Suprapubic skin (tissue), 3 donors: ENCODE results near the gene EML3.

Source experiments
- POLR2A ChIP-seq, 2 donors: fragments of 450-650 bp; IDR thresholded peaks; one replicate each; pipeline ENCODE4 v1.6.1; 2017; ENCODE audit warnings: antibody characterized with exemption in 2 of 2, mild to moderate bottlenecking in 2 of 2, moderate library complexity in 2 of 2
- TF ChIP-seq, protein P1 (sequence below), 2 donors: fragments of 200-600 bp in 1 of 2; fragments of 450-650 bp in 1 of 2; sonication (generic) in 1 of 2; IDR thresholded peaks; one replicate each; pipeline ENCODE4 v1.5.1; 2016 to 2019; ENCODE audit warnings: antibody characterized with exemption in 2 of 2, mild to moderate bottlenecking in 1 of 2, moderate library complexity in 1 of 2

DNA sequence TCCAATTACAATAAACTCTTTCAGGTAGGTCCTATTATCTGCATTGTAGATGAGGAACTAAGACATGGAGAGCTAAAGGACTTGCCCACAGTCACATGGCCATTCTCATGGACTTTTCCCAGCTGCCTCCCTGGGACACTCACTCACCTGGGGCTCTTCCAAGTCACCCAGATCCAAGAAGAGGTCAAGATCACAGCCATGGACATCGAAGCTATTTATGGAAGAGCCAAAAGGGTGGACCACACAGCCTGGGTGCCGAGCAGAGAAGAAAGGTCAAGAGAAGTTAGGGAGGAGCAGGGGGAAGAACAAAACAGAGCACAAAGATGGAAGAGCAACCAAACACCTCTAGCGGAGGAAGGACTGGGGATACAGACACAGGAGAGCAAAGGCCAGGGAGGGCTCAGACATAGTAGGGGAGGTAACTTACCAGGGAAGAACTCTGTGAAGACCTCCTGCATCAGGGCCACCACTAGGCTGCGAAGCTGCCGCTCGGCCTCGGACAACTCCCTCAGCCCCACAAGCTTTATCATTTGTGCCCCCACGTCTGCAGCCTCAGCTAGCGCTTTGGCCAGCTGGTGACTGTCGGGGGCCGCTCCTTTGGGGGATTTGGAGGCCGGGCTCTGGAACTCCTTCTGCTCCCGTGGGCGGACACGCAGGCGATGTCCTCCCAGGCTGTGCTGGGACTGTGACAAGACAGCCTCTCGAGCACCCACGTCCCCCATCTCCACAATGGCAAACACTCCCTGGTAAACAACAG lies 31.4 kb downstream of the EML3 start:
- TF ChIP-seq, protein P1, sequence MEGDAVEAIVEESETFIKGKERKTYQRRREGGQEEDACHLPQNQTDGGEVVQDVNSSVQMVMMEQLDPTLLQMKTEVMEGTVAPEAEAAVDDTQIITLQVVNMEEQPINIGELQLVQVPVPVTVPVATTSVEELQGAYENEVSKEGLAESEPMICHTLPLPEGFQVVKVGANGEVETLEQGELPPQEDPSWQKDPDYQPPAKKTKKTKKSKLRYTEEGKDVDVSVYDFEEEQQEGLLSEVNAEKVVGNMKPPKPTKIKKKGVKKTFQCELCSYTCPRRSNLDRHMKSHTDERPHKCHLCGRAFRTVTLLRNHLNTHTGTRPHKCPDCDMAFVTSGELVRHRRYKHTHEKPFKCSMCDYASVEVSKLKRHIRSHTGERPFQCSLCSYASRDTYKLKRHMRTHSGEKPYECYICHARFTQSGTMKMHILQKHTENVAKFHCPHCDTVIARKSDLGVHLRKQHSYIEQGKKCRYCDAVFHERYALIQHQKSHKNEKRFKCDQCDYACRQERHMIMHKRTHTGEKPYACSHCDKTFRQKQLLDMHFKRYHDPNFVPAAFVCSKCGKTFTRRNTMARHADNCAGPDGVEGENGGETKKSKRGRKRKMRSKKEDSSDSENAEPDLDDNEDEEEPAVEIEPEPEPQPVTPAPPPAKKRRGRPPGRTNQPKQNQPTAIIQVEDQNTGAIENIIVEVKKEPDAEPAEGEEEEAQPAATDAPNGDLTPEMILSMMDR (IDR thresholded peaks at IDR 0.05): no peak
- TF ChIP-seq POLR2A (IDR thresholded peaks at IDR 0.05): no peak
